Body of pancreas (tissue), 4 donors: Measurements from ENCODE around the gene ADAMTS2. TPM values are rescaled to one million over a fixed set of nuclear protein-coding genes. Genes with fewer than 3 reads are reported as not detected.

Experiments
- ATAC-seq: fragments of 150-250 bp; one replicate; pipeline ENCODE4 v1.9.1; 2016
- DNase-seq, 4 donors: peaks; one replicate each; pipeline ENCODE4 v3.0.0-alpha.2; 2019
- H3K27ac ChIP-seq, 4 donors: fragments of 200-600 bp; sonication (generic); 1 replicate in 3 of 4; 2 replicates in 1 of 4; pipeline versions ENCODE4 v1.5.1 to v1.6.1; 2016 to 2019; ENCODE audit warnings: mild to moderate bottlenecking in 1 of 4, mixed read lengths in 1 of 4, moderate library complexity in 1 of 4
- H3K27me3 ChIP-seq, 2 donors: fragments of 200-600 bp; sonication (generic); one replicate each; pipeline ENCODE4 v1.6.0; 2016; ENCODE audit warnings: mild to moderate bottlenecking in 1 of 2
- H3K36me3 ChIP-seq, 2 donors: fragments of 200-600 bp; sonication (generic); replicated peaks in 1 of 2; 2 replicates each; pipeline ENCODE4 v1.5.1; 2016; ENCODE audit warnings: low read depth in 2 of 2; ENCODE audit not compliant: insufficient read depth in 1 of 2
- H3K4me1 ChIP-seq: fragments of 200-600 bp; sonication (generic); one replicate; pipeline ENCODE4 v1.6.0; 2016
- H3K4me3 ChIP-seq, 2 donors: fragments of 200-600 bp; sonication (generic); 1 replicate in 1 of 2; 2 replicates in 1 of 2; pipeline ENCODE4 v1.5.1; 2016 to 2019
- H3K9me3 ChIP-seq, 3 donors: fragments of 200-600 bp; sonication (generic); 1 replicate in 2 of 3; 2 replicates in 1 of 3; pipeline ENCODE4 v1.5.1; 2016
- CTCF ChIP-seq, 7 experiments: fragments of 450-650 bp in 4 of 7; fragments of 200-600 bp in 3 of 7; sonication (generic) in 3 of 7; IDR thresholded peaks; one replicate each; pipeline ENCODE4 v1.5.1; 2016 to 2019; ENCODE audit warnings: antibody characterized with exemption in 7 of 7
- POLR2A ChIP-seq, 3 donors: fragments of 450-650 bp; IDR thresholded peaks; one replicate each; pipeline ENCODE4 v1.6.1; 2016; ENCODE audit warnings: antibody characterized with exemption in 3 of 3, mild to moderate bottlenecking in 2 of 3
- WGBS, 2 donors: methylation state at CpG; one replicate each; pipeline ENCODE4 v1.1.5; 2017; 5-methylcytosine and 5-hydroxymethylcytosine counted together
- intact Hi-C: fragments of 100-400 bp; cut with DNase I; formaldehyde crosslinking; loops from one replicate; pipeline ENCODE4 v1.15.1; 2023
- total RNA-seq, 2 donors: library from RNA; depleted of rRNA; stranded (reverse); fragments of >200 nt; gene quantifications; one replicate each; pipeline ENCODE4 v1.1.0, GENCODE V29; 2016

The ADAMTS2 gene
- total RNA-seq, 2 donors from 2014 or later: 9.1 to 19.1 TPM

DNA sequence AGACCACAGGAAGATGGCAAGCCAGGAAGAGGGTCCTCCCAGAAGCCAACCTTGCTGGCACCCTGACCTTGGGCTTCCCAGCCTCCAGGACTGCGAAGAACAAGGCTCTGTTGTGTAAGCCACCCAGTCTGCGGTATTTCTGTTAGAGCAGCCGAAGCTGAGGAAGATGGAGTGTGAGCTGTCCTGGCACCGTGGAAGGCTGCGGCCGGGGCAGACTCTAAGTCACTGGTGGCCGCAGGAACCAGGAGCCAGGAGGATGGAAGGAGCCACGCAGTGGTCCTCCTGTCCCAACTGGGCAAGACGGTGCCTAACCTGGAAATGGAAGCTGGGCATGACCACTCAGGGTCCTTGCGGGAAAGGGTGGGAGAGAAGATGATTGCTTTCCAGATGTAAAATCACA, 196.0 kb downstream of the ADAMTS2 start:
- Histone ChIP-seq H3K36me3 (no peaks in the 10 kb centered on the region), H3K27ac (no peak overlapping the region), H3K27me3 (no peaks in the 10 kb centered on the region), H3K4me3 (no peak overlapping the region), H3K9me3 (no peaks in the 10 kb centered on the region), H3K4me1 (no peaks in the 10 kb centered on the region)
- intact Hi-C loops: no loop called here
- TF ChIP-seq CTCF (IDR thresholded peaks at IDR 0.05) (no peak), POLR2A (IDR thresholded peaks at IDR 0.05) (no peak)
- WGBS, 2 donors: 74 to 79% methylated on average over 9 to 10 of the region's 10 CpGs
- no peak for DNase-seq
- no peak for ATAC-seq

GRCh38 chr5:179148703-179149170, 196.5 kb downstream of the ADAMTS2 start:
- ATAC-seq: no peak
- H3K27me3 ChIP-seq: no peaks in the 10 kb centered on the region
- no peak for TF ChIP-seq CTCF (IDR thresholded peaks at IDR 0.05)
- TF ChIP-seq POLR2A (IDR thresholded peaks at IDR 0.05): no peak
- no peak overlapping the region for H3K27ac ChIP-seq
- no peak for DNase-seq
- H3K9me3 ChIP-seq: no peaks in the 10 kb centered on the region
- intact Hi-C loops: no loop called here
- H3K36me3 ChIP-seq: no peaks in the 10 kb centered on the region
- 36 to 68% methylated on average over 8 to 9 of the region's 9 CpGs for WGBS, 2 donors
- H3K4me3 ChIP-seq: no peak overlapping the region
- no peaks in the 10 kb centered on the region for H3K4me1 ChIP-seq

DNA sequence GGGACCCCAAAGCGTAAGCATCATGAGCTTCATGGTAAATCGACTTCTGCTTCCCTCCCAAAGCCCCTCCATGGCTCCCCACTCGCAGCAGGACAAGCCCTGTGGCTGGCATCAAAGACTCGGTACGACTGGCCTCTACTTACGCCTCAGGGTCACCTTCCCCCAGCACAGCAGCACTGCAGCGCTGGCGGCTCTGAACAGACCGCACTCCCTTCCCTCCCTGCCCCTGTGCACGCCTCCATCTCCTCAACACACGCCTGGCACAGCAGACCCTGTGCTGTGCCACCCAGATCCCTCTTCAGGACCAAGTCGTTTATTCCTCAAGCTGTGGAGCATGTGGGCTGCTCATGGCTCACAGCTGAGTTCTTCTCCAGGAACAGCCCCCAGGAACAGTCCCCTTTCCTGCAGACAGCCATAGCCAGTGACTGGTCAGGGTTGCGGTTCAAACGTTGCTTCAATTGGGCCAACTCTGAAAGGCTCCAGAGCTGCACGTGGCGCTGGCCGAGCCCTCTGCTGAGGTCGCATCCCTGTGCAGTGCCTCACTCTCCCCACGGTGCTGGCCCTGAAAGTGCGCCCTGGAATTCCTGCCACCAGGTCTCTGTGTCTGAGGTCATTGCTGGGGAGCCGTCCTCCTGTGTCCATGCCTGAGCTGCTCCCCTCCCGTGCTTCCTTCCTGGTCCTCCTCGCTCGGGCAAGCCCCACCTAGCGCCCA, 197.1 kb downstream of the ADAMTS2 start:
- no peaks in the 10 kb centered on the region for H3K36me3 ChIP-seq
- TF ChIP-seq POLR2A (IDR thresholded peaks at IDR 0.05): no peak
- no peak for TF ChIP-seq CTCF (IDR thresholded peaks at IDR 0.05)
- H3K27me3 ChIP-seq: no peaks in the 10 kb centered on the region
- DNase-seq: no peak
- intact Hi-C loops: no loop called here
- no peaks in the 10 kb centered on the region for H3K4me1 ChIP-seq
- WGBS, 2 donors: 76 to 80% methylated on average over 20 to 25 of the region's 25 CpGs
- no peaks in the 10 kb centered on the region for H3K9me3 ChIP-seq
- H3K4me3 ChIP-seq: no peak overlapping the region
- no peak overlapping the region for H3K27ac ChIP-seq
- ATAC-seq: no peak

DNA sequence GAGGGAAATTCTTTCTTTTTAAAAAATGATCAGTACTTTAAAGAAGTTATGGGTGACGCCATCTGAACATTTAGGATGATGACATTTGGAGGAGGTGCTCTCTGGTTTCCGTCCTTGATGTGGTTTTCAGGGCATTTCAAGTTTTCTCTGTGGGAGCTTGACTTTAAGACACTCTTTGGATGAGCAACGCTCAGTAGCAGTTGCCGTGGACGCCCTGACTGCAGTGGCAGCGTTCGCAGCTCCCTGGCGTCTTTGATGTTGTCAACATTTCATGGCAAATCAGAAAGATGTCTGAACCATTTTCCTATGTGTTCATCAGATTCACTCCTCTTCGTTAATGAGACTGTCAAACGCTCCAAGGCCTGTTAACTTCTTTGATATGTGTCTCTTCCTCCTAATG, 199.0 kb downstream of the ADAMTS2 start:
- WGBS, 2 donors: 73 to 76% methylated on average over 10 of the region's 10 CpGs
- ATAC-seq (no peak), DNase-seq (no peak)
- H3K36me3 ChIP-seq: no peaks in the 10 kb centered on the region
- H3K27me3 ChIP-seq: no peaks in the 10 kb centered on the region
- TF ChIP-seq POLR2A (IDR thresholded peaks at IDR 0.05) (no peak), CTCF (IDR thresholded peaks at IDR 0.05) (no peak)
- H3K27ac ChIP-seq: no peak overlapping the region
- intact Hi-C loops: no loop called here
- H3K4me1 ChIP-seq: no peaks in the 10 kb centered on the region
- no peak overlapping the region for H3K4me3 ChIP-seq
- no peaks in the 10 kb centered on the region for H3K9me3 ChIP-seq

DNA sequence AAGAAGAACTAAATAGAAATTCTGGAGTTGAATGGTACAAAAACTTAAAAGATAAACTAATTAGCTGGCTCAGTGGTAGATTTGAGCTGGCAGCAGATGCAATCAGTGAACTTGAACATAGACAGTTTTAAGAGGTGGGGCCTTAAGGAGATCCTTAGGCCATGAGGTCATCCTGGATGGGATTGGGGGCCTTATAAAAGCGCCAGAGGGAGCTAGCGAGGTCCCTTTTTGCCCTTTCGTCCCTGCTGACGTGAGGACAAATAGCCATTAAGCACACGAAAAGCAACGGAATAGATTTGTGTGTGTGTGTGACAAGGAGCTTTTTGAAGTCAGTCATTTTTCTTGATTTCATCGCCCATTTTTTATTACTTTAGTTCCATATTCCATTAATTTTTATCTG, 201.8 kb downstream of the ADAMTS2 start:
- H3K4me3 ChIP-seq: no peak overlapping the region
- intact Hi-C loops: no loop called here
- TF ChIP-seq POLR2A (IDR thresholded peaks at IDR 0.05): no peak
- DNase-seq: no peak
- no peaks in the 10 kb centered on the region for H3K27me3 ChIP-seq
- WGBS, 2 donors: 33 to 39% methylated on average over 7 of the region's 7 CpGs
- no peak overlapping the region for H3K27ac ChIP-seq
- H3K36me3 ChIP-seq: no peaks in the 10 kb centered on the region
- ATAC-seq: no peak
- no peaks in the 10 kb centered on the region for H3K4me1 ChIP-seq
- no peaks in the 10 kb centered on the region for H3K9me3 ChIP-seq
